KBM-7 (cell line): ENCODE results near the gene ERP44.

ENCODE experiments used
- DNase-seq: peaks from one replicate; pipeline ENCODE4 v3.0.0-alpha.2; 2015
- in situ Hi-C: fragments of 300-500 bp; cut with MboI; formaldehyde crosslinking; loops from 2 replicates; pipeline ENCODE4 v1.14.3; 2020; ENCODE audit warnings: low sequenced_read_pairs, low pct_unique_long_range_greater_than_20kb, mixed read lengths

Gene ERP44

DNA sequence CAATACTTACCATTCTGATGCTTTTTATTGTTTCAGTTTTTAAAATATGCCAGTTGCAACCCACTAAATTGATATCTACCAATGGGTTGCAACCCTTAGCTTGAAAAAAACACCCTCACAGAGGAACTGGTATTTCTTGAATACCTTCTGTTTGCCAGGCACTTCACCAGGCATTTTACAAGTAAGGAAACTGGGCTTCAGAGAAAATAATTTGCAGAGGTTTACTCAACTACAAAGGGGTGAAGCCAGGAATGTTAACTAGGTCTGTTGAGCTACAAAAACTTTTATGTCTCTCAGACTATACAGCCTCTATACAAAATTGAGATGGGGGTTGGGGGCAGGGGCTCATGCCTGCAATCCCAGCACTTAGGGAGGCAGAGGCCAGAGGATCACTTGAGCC is 127.4 kb downstream of the ERP44 start:
- in situ Hi-C loops = no loop called here
- no peak for DNase-seq

DNA sequence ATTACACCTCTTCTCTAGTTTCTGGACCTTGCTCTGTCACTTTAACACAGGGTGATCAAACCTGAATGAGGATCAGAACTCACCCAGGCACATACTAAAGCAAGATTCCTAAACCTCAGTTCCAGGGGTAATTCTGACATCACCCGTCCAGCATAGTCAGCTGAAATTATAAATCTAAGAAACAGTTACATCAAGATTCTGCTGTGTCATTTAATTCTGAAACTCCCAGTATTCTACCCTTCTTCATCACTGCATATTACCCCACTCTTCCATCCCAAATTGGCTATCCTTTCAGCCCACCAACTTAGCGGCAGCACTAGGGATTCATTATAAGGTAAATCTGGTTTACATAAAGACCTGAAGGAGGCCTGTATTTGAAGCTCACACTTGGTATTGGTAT is 128.3 kb downstream of the ERP44 start:
- no peak for DNase-seq
- in situ Hi-C loops = no loop called here

DNA sequence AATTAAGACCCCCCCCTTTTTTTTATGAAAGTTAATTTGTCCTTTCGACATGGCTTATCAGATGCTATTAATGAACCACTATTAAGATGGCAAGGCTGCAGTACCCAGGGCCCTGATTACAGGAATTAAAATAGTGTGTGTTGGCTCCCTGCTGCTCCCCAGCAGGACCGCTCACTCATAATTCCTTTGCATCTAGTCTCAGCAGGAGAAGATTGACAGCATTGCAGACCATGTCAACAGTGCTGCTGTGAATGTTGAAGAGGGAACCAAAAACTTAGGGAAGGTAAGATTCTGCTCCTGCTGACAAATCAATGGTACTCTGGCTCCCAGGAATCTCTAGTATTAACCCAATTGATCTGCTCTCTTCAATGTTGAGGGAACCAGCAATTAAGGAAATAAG is 131.3 kb downstream of the ERP44 start:
- DNase-seq = no peak
- in situ Hi-C loops = no loop called here

DNA sequence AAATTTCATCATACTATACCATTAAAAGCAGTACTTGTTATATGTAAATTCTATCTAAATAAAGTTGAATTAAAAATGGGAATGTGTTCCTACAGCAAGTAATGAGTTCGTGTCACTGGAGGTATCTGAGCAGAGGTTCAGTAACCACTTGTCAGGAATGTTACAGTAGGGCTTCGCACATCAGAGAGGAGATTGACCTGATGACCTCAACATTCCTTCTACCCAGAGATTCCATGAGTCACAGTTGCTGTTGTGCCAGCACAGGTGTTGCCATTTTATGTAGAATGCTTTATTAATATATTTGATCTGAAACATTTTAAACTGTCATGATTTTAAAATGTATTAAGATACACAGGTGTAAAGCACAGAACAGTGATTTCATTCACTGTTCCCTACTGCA is 132.1 kb downstream of the ERP44 start:
- no peak for DNase-seq
- in situ Hi-C loops = no loop called here

DNA sequence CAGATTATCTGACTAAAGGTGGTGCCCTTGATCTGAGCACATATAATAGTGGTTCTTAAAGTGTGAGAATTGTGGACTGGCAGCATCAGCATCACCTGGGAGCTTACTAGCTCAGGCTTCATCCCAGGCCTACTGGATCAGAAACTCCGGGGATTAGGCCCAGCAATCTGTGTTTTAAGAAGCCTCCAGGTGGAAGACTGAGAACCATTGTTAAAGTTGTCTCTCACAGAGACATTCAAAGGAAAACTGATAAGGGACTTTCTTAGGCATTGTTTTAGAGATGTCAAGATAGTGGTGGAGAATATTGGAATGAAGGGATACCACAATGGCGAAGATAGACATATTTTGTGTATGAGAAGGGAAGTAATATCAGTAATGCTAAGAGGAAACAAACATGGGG is 132.8 kb downstream of the ERP44 start:
- DNase-seq = no peak
- in situ Hi-C loops = no loop called here

DNA sequence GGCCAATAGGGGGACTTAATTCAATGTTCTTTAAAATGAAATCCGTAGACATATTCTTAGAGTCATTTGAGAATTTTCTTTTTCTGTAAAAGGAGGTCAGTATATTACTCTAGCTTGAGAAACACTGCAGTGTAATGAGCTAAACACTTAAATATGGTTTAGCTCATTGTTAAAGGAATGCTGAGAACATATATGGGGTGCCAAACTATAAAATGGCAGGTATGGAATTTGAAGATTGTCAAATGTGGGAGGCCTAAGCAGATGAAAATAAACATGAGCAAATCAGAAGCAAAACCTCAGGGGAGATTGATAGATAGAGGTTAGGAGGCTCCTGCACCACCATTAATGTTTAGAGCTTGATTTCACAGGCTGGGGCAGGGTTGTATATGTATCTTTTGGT is 134.5 kb downstream of the ERP44 start:
- DNase-seq = no peak
- in situ Hi-C loops = no loop called here

DNA sequence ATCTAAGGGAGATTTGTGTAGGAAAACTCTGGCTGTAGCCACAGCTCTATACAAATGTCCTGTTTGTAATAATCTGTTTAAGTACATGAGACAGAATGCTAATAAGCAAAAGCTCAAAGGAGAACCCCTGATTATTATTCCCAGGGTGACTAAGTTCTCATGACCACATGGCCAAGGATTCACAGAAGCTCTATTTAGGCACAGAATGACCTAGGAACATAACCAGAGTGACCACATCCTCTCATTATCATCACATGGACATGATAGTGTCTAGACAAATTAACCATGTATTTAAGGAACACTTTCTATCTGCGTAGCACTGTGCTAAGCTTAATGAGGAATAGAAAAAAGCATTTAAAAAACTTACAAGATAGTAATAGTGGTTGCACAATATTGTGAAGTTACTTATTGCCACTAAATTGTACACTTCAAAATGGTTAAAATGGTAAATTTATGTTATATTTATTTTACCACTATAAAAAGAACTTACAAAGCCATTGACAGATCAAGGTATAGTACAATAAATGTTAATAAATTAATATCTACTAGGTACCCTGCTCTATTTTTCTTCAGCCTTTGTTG is 136.0 kb downstream of the ERP44 start:
- no peak for DNase-seq
- in situ Hi-C loops = no loop called here

DNA sequence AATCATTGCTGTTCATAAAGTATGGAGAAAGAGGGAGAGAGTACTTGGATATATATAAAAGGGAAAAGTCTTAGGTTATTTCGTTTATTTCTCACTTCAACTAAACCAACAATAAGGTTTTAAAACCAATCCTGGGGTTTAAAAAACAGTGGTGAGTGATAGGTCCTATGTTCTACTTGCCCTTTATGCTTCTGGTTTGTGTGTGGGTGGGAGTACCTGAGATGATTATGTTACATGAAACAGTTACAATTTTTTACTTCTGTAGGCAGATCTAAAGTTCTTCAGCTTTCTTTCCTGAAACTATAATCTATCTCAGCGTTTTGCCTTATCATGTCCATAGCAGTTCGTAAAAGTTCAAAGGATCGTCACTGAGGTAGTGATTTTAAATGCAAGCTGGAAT is 143.2 kb downstream of the ERP44 start:
- in situ Hi-C loops = no loop called here
- no peak for DNase-seq

DNA sequence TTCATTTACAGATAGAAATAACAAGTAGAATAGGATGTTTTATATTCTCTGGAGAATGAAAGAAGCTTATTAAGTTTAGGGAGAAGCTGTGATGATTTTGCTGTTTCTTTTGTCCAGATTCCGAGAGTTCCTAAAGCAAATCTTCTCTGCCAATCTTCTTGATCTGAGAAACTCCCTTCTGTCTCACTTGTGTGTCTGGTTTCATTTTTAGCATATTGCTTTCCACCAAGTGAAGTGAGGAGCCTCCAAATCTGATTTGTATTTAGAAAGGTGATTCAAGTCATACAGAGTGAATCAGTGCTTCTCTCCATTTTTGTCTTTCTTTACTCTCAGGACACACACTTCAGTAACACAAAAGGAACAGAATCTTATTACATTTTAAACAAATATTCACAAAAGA is 144.0 kb downstream of the ERP44 start:
- in situ Hi-C loops = no loop called here
- DNase-seq = no peak

DNA sequence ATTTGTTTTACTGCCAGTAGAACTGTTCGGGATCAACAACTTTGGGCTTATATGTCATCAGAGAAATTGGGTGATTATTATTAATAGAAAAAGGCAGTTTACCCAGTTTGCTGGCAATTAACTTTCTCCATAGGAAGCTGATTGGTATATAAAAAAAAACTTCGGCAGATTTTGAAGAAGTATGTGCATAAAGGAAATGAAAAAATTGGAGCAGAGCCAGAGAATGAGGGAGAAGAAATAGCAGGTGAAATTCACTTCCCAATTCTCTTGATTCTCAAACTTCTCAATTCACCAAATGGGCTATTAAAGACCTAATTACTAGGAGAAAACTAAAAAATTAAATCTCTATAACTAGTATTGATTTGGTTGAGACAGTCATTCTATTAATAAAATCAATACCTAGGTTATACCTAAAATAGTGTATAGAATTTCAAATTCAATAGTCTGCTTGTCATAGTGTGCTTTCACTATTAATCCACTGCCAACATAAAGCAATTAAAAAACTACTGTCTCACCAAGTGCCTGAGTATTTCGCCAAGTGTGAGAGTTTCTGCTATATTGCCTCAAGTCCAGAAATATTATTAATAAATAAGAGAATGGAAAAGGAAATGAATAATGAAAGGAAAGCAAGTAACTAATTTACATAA is 144.8 kb downstream of the ERP44 start:
- in situ Hi-C loops = no loop called here
- no peak for DNase-seq

DNA sequence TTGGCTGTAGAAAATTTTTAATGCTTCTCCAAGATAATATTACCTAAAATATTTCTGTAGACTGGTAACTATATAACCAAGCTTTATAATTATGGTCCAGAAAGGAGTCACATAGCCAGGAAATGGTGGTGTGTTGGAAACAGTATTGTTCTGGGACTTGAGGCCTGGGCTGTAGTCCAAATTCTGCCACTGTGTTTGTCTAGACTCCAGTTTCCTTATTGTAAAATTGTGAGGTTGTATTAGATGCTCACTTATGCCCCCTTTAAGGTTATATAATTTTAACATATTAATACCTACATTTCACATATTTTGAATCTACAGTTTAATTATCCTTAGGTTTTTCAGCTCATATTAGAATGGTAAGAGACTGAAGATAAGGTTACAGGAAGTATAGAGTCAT is 149.9 kb downstream of the ERP44 start:
- in situ Hi-C loops = no loop called here
- DNase-seq = no peak

DNA sequence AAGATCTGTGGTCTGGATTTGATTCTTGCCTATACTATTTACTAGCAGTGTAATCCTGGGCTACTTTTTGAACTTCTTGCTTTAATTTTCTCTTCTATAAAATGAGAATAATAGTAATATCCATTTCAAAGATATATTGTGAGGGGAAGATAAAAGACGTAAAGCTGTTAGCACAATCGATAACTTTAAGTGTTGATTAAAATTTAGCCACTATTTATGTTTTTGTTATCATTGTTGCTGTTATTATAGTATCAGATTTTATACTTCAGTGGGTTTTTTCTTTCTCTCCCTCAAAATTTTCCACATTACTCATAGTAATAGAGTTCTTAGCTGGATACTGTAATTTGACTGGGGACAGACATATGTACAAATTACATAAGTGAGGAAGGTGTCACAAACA is 150.3 kb downstream of the ERP44 start:
- in situ Hi-C loops = no loop called here
- no peak for DNase-seq

DNA sequence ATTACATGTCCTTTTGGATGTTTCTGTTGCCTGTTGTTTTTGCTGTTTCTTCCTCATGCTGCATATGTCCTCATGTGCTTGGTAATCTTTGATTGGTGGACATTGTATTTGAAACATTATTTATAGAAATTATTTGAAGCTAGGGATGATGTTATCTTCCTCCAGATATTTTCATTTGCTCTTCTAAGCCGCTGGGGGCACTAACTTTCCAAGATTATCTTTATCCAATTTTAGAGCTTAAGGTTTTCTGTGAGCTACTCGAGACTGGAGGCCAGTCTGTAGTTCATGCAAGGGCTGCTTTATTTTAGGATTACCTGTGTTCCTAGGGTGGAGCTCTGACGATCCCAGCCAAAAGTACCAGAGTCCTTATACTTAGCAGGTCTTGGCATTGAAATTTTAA is 151.4 kb downstream of the ERP44 start:
- no peak for DNase-seq
- in situ Hi-C loops = no loop called here

DNA sequence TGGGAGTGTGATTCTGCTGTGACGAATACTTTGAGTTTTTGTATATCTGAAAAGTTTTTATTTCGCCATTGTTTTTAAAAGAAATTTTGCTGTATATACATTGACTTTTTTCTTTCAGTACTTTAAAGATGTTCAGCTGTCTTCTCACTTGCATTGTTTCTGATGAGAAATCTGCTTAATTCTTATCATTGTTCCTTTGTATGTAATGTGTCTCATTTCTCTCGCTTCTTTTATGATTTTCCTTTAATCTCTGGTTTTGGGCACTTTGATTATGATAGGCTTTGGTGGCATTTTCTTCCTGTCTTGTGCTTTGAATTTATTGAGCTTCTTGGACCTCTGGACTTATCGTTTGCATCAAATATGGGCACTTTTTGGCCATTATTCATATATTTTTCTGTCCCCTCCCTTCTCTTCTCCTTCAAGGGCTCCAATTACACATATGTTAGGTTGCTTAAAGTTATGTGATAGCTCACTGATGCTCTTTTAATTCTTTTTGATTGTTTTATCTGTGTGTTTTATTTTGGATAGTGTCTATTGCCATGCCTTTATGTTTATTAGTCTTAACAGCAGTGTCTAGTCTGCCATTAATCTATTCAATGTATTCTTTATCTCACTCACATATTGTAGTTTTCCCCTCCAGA is 161.7 kb downstream of the ERP44 start:
- DNase-seq = no peak
- in situ Hi-C loops = no loop called here

DNA sequence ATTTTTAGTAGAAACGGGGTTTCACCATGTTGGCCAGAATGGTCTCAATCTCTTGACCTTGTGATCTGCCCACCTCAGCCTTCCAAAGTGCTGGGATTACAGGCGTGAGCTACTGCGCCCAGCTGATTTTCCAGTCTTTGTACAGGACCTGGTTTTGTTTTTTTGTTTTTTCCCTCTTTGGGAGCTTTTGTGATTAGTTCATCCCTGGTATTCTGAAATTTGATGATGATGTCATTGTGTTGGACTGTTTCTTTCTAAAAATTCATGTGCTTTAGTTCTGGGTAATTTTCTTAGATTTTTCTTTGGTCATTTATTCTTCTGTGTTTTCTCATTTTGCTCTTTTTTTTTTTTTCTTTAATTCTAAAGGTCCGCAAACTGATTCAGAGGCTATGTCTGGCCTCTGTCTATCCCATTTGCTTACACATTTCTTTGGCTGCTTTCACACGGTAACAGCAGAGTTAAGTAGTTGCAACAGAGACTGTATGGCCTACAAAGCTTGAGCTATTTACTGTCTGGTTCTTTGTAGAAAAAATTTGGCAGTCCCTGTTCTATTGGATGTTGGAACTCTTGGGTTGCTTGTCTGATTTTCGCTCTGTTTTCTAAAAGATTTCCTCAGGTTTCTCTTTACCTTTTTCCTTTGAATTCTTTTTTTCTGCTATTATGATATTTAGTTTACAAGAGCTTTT is 167.5 kb downstream of the ERP44 start:
- in situ Hi-C loops = no loop called here
- no peak for DNase-seq

DNA sequence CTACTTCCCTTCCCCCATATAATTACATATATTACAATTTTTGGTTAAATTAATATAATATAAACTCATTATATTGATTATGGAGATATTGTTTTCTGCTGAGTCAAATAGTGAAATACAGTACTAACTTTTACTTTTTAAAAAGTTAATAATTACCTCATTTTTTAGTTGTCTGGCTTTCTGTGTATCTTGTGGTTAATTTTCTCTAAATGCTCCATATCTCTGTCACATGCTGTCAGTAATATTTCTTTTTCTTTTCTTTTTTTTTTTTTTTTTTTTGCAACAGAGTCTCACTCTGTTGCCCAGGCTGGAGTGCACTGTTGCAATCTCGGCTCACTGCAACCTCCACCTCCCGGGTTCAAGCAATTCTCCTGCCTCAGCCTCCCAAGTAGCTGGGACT is 169.1 kb downstream of the ERP44 start:
- in situ Hi-C loops = no loop called here
- DNase-seq = no peak
